DOHH2 (cell line): Measurements from ENCODE around the gene MS4A6E.

Experiments used
- H3F3A ChIP-seq: fragments of 200-600 bp; sonication (generic), shearing (Covaris generic); 2 replicates; pipeline ENCODE4 v1.6.0; 2016; ENCODE audit warnings: antibody characterized with exemption, mild to moderate bottlenecking; ENCODE audit not compliant: control insufficient read depth, insufficient read depth
- H3K27ac ChIP-seq: fragments of 200-600 bp; sonication (generic); 2 replicates; pipeline ENCODE4 v1.5.1; 2014; ENCODE audit warnings: low read depth, mild to moderate bottlenecking, low read length, moderate library complexity
- H3K27me3 ChIP-seq: fragments of 200-600 bp; sonication (generic); 2 replicates; pipeline ENCODE4 v1.6.1; 2014; ENCODE audit warnings: mild to moderate bottlenecking, low read length, mixed read lengths; ENCODE audit not compliant: control insufficient read depth
- H3K36me3 ChIP-seq: fragments of 200-600 bp; sonication (generic); 2 replicates; pipeline ENCODE4 v1.6.1; 2014; ENCODE audit warnings: mild to moderate bottlenecking, low read length, moderate library complexity, mixed read lengths; ENCODE audit not compliant: control insufficient read depth
- H3K4me1 ChIP-seq: fragments of 200-600 bp; sonication (generic); 2 replicates; pipeline ENCODE4 v1.6.1; 2014; ENCODE audit warnings: mild to moderate bottlenecking, low read length, mixed read lengths; ENCODE audit not compliant: control insufficient read depth
- H3K4me2 ChIP-seq: fragments of 200-600 bp; sonication (generic); 2 replicates; pipeline ENCODE4 v1.6.0; 2014; ENCODE audit warnings: mild to moderate bottlenecking, low read length, moderate library complexity
- H3K4me3 ChIP-seq: fragments of 200-600 bp; sonication (generic); 2 replicates; pipeline ENCODE4 v1.5.1; 2014; ENCODE audit warnings: mild to moderate bottlenecking, low read length, mixed read lengths
- H3K79me2 ChIP-seq: fragments of 200-600 bp; sonication (generic); 2 replicates; pipeline ENCODE4 v1.6.1; 2014; ENCODE audit warnings: mild to moderate bottlenecking, low read length, mixed read lengths; ENCODE audit not compliant: control insufficient read depth
- H3K9me2 ChIP-seq: fragments of 200-600 bp; sonication (generic); replicated peaks from 2 replicates; pipeline ENCODE4 v1.6.1; 2014; ENCODE audit warnings: mild to moderate bottlenecking, low read length, mixed read lengths; ENCODE audit not compliant: control insufficient read depth
- H3K9me3 ChIP-seq: fragments of 200-600 bp; sonication (generic); 2 replicates; pipeline ENCODE4 v1.6.1; 2014; ENCODE audit warnings: antibody characterized with exemption, low read length, mixed read lengths; ENCODE audit not compliant: control insufficient read depth, insufficient read depth
- H4K20me1 ChIP-seq: fragments of 200-600 bp; sonication (generic); 2 replicates; pipeline ENCODE4 v1.6.0; 2014; ENCODE audit warnings: low read depth, mild to moderate bottlenecking, antibody characterized with exemption, low read length, moderate library complexity; ENCODE audit not compliant: control insufficient read depth, insufficient read depth
- CTCF ChIP-seq: fragments of 200-600 bp; sonication (generic); IDR thresholded peaks from one replicate; pipeline ENCODE4 v1.5.1; 2014; ENCODE audit warnings: antibody characterized with exemption, mild to moderate bottlenecking, low read depth, low read length; ENCODE audit not compliant: poor library complexity, severe bottlenecking
- EZH2phosphoT487 ChIP-seq: fragments of 200-600 bp; sonication (generic); IDR thresholded peaks from 2 replicates; pipeline ENCODE4 v1.6.1; 2017; ENCODE audit warnings: borderline replicate concordance, mild to moderate bottlenecking, antibody characterized with exemption, low read length, moderate library complexity, mixed read lengths

The MS4A6E gene

GRCh38 chr11:60334005-60334620, 7.1 kb downstream of the MS4A6E start:
- H4K20me1 ChIP-seq = no peaks in the 10 kb centered on the region
- TF ChIP-seq EZH2phosphoT487 (no peak), CTCF (peak; percentile 81)
- H3K4me3 ChIP-seq = no peak overlapping the region
- no peak overlapping the region for H3K27ac ChIP-seq
- H3K4me2 ChIP-seq = no peak overlapping the region
- no peaks in the 10 kb centered on the region for H3K36me3 ChIP-seq
- H3K4me1 ChIP-seq = no peaks in the 10 kb centered on the region
- H3K27me3 ChIP-seq = no peaks in the 10 kb centered on the region
- no peaks in the 10 kb centered on the region for H3F3A ChIP-seq
- no peaks in the 10 kb centered on the region for H3K9me3 ChIP-seq
- H3K9me2 ChIP-seq = no peaks in the 10 kb centered on the region
- no peaks in the 10 kb centered on the region for H3K79me2 ChIP-seq

- Histone ChIP-seq H3K27ac (no peak overlapping the region), H3K4me1 (no peaks in the 10 kb centered on the region), H3K36me3 (no peaks in the 10 kb centered on the region), H3F3A (no peaks in the 10 kb centered on the region), H3K79me2 (no peaks in the 10 kb centered on the region), H3K9me3 (no peaks in the 10 kb centered on the region), H4K20me1 (no peaks in the 10 kb centered on the region), H3K27me3 (no peaks in the 10 kb centered on the region), H3K4me2 (no peak overlapping the region), H3K9me2 (no peaks in the 10 kb centered on the region), H3K4me3 (no peak overlapping the region)
- TF ChIP-seq CTCF (no peak), EZH2phosphoT487 (no peak)
These were observed 9.8 kb downstream of the MS4A6E start for GRCh38 chr11:60336767-60337391.

GRCh38 chr11:60338053-60338452, 11.0 kb downstream of the MS4A6E start:
- Histone ChIP-seq H3K27me3 (no peaks in the 10 kb centered on the region), H4K20me1 (no peaks in the 10 kb centered on the region), H3K79me2 (no peaks in the 10 kb centered on the region), H3K4me1 (no peaks in the 10 kb centered on the region), H3F3A (no peaks in the 10 kb centered on the region), H3K36me3 (no peaks in the 10 kb centered on the region), H3K4me3 (no peak overlapping the region), H3K9me3 (no peaks in the 10 kb centered on the region), H3K9me2 (no peaks in the 10 kb centered on the region), H3K4me2 (no peak overlapping the region), H3K27ac (no peak overlapping the region)
- no peak for TF ChIP-seq CTCF
